PC-3 (cell line): Measurements from ENCODE around the gene EBF4. TPM values are rescaled to one million over a fixed set of nuclear protein-coding genes. Genes with fewer than 3 reads are reported as not detected.

ENCODE experiments used
- ATAC-seq: fragments of 200-7000 bp; cut with Tn5 transposase; 2 replicates; pipeline ENCODE4 v1.9.1; 2020; ENCODE audit warnings: mild to moderate bottlenecking, moderate library complexity
- Bru-seq: library from RNA; stranded (reverse); fragments of 400-500 nt; gene quantifications from one replicate; lab custom pipeline; 2021; lab: Mats Ljungman, UMichigan
- BruChase-seq, 2 experiments: library from RNA; stranded (reverse); fragments of 400-500 nt; gene quantifications; one replicate each; lab custom pipeline; 2021; lab: Mats Ljungman, UMichigan
- BruUV-seq: library from RNA; stranded (reverse); fragments of 400-500 nt; replicated peaks from 2 replicates; lab custom pipeline; 2021; lab: Mats Ljungman, UMichigan
- CTCF ChIA-PET: fragments of 300-600 bp; sonication (Branson Sonifier 250); formaldehyde crosslinking; loops from one replicate; lab custom pipeline; 2022; ENCODE audit warnings: antibody characterized with exemption; lab: Charles Lee
- POLR2A ChIA-PET: fragments of 300-600 bp; sonication (Branson Sonifier 250); formaldehyde crosslinking; loops from one replicate; lab custom pipeline; 2022; ENCODE audit warnings: antibody characterized with exemption; ENCODE audit not compliant: unreplicated experiment; lab: Charles Lee
- DNase-seq: peaks from one replicate; pipeline ENCODE4 v3.0.0-alpha.2; 2015
- H2AFZ ChIP-seq: fragments of 300-600 bp; sonication (generic); 2 replicates; pipeline ENCODE4 v1.6.0; 2016; ENCODE audit warnings: antibody characterized with exemption, low read length
- H3F3A ChIP-seq: fragments of 300-600 bp; sonication (generic); one replicate; pipeline ENCODE4 v1.6.0; 2017; ENCODE audit warnings: antibody characterized with exemption, low read length, control low read depth, mild to moderate bottlenecking; ENCODE audit not compliant: unreplicated experiment
- H3K27ac ChIP-seq: fragments of 300-600 bp; sonication (generic); 2 replicates; pipeline ENCODE4 v1.5.1; 2016; ENCODE audit warnings: mild to moderate bottlenecking, low read length
- H3K27me3 ChIP-seq: fragments of 300-600 bp; sonication (generic); 2 replicates; pipeline ENCODE4 v1.6.1; 2016; ENCODE audit warnings: low read length, mixed read lengths
- H3K36me3 ChIP-seq: fragments of 300-600 bp; sonication (generic); 2 replicates; pipeline ENCODE4 v1.6.1; 2016; ENCODE audit warnings: low read depth, mixed run types, low read length, mixed read lengths
- H3K4me1 ChIP-seq: fragments of 300-600 bp; sonication (generic); 2 replicates; pipeline ENCODE4 v1.5.1; 2016; ENCODE audit warnings: low read length; ENCODE audit not compliant: insufficient read depth
- H3K4me2 ChIP-seq: fragments of 300-600 bp; sonication (generic); 2 replicates; pipeline ENCODE4 v1.6.0; 2016; ENCODE audit warnings: low read length
- H3K4me3 ChIP-seq: fragments of 300-600 bp; sonication (generic); 2 replicates; pipeline ENCODE4 v1.5.1; 2016; ENCODE audit warnings: mild to moderate bottlenecking, low read length, mixed read lengths
- H3K79me2 ChIP-seq: fragments of 300-600 bp; sonication (generic); 2 replicates; pipeline ENCODE4 v1.6.1; 2017; ENCODE audit warnings: low read length, mixed read lengths
- H3K9ac ChIP-seq: fragments of 300-600 bp; sonication (generic); 2 replicates; pipeline ENCODE4 v1.6.0; 2016; ENCODE audit warnings: mild to moderate bottlenecking, low read length
- H3K9me2 ChIP-seq: fragments of 300-600 bp; sonication (generic); replicated peaks from 2 replicates; pipeline ENCODE4 v1.6.1; 2016; ENCODE audit warnings: mixed run types, low read length, mixed read lengths
- H3K9me3 ChIP-seq: fragments of 300-600 bp; sonication (generic); 2 replicates; pipeline ENCODE4 v1.6.1; 2016; ENCODE audit warnings: low read length, mixed read lengths
- H4K20me1 ChIP-seq: fragments of 300-600 bp; sonication (generic); 2 replicates; pipeline ENCODE4 v1.6.1; 2016; ENCODE audit warnings: low read length, mixed read lengths
- EZH2 ChIP-seq: fragments of 300-600 bp; sonication (generic); IDR thresholded peaks from one replicate; pipeline ENCODE4 v1.6.1; 2017; ENCODE audit warnings: antibody characterized with exemption, mild to moderate bottlenecking, low read length; ENCODE audit not compliant: unreplicated experiment
- EZH2phosphoT487 ChIP-seq: fragments of 300-600 bp; sonication (generic); IDR thresholded peaks from 2 replicates; pipeline ENCODE4 v1.6.1; 2018; ENCODE audit warnings: mild to moderate bottlenecking, antibody characterized with exemption, low read length, borderline replicate concordance
- intact Hi-C: fragments of 100-400 bp; cut with micrococcal nuclease; formaldehyde crosslinking; loops from 2 replicates; pipeline ENCODE4 v1.9.0; 2023
- long read RNA-seq: library from polyadenylated mRNA; unstranded; transcript quantifications from one replicate; pipeline ENCODE4 v2.0.0, GENCODE V29; 2021; ENCODE audit not compliant: unreplicated experiment
- total RNA-seq: library from RNA; depleted of rRNA; stranded (reverse); fragments of >200 nt; gene quantifications from 2 replicates; pipeline ENCODE4 v1.2.3, GENCODE V29; 2014; rRNA removed
- TF ChIP-seq, protein P1 (sequence below): fragments of 300-600 bp; sonication (generic); conservative IDR thresholded peaks from 2 replicates; pipeline ENCODE4 v1.5.1; 2017; ENCODE audit warnings: antibody characterized with exemption, low read depth, mild to moderate bottlenecking, low read length

Gene EBF4, protein sequence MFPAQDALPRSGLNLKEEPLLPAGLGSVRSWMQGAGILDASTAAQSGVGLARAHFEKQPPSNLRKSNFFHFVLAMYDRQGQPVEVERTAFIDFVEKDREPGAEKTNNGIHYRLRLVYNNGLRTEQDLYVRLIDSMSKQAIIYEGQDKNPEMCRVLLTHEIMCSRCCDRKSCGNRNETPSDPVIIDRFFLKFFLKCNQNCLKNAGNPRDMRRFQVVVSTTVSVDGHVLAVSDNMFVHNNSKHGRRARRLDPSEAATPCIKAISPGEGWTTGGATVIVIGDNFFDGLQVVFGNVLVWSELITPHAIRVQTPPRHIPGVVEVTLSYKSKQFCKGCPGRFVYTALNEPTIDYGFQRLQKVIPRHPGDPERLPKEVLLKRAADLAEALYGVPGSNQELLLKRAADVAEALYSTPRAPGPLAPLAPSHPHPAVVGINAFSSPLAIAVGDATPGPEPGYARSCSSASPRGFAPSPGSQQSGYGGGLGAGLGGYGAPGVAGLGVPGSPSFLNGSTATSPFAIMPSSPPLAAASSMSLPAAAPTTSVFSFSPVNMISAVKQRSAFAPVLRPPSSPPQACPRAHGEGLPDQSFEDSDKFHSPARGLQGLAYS
- total RNA-seq, result 0.98 and 1.8 TPM in 2 replicates
- percentile 26 among the genes with signal in this experiment for Bru-seq, nascent RNA
- percentile 24 among the genes with signal in this experiment for BruChase-seq, experiment 1, labeled RNA remaining after a 6-hour chase
- BruChase-seq, experiment 2, labeled RNA remaining after a 2-hour chase, result percentile 25 among the genes with signal in this experiment
- long read RNA-seq, partial matches to known transcripts, result 2 of 6 reads
- long read RNA-seq, other reads (novel, unspliced or antisense), result 4 of 6 reads

DNA sequence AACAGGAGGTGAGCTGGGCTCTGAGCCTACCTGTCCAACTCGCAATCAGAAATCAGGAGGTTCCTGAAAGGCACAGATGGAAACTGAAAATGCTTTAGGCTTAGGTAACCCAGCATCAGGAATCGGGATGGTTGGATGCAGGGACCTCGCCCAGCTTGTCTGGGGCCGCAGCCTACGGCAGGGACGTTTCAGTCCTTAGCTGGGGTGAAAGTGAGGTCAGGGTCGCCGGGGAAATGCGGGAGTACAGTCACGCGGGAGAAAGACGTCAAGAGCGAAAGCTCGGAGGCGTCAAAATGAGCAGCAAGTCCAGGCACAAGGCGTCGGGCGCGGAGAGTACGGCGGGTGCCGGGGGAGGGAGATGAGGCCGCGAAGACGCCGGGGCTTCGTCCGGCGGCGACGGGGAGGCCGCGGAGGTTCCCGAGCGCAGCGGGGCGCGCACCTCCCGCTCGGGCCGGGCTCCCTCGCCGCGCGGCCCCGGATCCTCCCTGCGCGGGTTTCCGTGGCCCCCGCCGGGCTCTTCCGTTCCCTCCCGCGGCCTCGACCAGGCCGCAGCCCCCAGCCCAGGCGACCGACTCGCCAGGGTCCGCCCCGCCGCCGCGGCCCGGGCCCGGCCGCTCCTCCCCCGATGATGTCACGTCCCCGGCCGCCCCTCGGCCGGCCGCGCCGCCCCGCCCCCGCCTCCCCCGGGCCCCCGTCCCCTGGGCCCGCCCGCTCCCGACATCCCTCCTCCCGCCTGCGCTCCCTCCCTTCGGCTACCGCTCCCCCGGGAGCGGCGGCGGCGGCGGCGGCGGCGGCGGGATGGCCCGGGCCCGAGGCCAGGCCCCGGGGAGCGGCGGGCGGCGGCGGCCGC is at the start of gene EBF4:
Gene EBF4 (plus strand): TSS at position 745 of the 850 bp plus-strand sequence. CDS start 866 bp downstream, outside the sequence.
- Histone ChIP-seq H3K9ac (no peak within 1 kb of the TSS), H3F3A (no peaks in the 10 kb centered on the region), H3K27ac (no peak within 1 kb of the TSS), H3K79me2 (no peaks in the 10 kb centered on the region), H3K9me3 (no peaks in the 10 kb centered on the region), H3K9me2 (no peaks in the 10 kb centered on the region), H3K4me2 (peak within 1 kb of the TSS; percentile 78), H3K4me1 (peaks cover 3% of the 10 kb centered on the region; the same call in 1 of the 2 replicates), H3K4me3 (peak within 1 kb of the TSS; percentile 53), H4K20me1 (no peaks in the 10 kb centered on the region), H3K27me3 (peaks cover 45% of the 10 kb centered on the region), H3K36me3 (no peaks in the 10 kb centered on the region), H2AFZ (peak within 1 kb of the TSS; percentile 78)
- CTCF ChIA-PET, result no interaction called here
- POLR2A ChIA-PET, result no interaction called here
- DNase-seq, result no peak
- ATAC-seq, result peak; percentile 19
- intact Hi-C loops, result no loop called here
- TF ChIP-seq, protein P1, sequence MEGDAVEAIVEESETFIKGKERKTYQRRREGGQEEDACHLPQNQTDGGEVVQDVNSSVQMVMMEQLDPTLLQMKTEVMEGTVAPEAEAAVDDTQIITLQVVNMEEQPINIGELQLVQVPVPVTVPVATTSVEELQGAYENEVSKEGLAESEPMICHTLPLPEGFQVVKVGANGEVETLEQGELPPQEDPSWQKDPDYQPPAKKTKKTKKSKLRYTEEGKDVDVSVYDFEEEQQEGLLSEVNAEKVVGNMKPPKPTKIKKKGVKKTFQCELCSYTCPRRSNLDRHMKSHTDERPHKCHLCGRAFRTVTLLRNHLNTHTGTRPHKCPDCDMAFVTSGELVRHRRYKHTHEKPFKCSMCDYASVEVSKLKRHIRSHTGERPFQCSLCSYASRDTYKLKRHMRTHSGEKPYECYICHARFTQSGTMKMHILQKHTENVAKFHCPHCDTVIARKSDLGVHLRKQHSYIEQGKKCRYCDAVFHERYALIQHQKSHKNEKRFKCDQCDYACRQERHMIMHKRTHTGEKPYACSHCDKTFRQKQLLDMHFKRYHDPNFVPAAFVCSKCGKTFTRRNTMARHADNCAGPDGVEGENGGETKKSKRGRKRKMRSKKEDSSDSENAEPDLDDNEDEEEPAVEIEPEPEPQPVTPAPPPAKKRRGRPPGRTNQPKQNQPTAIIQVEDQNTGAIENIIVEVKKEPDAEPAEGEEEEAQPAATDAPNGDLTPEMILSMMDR, result no peak
- TF ChIP-seq EZH2phosphoT487, result peak; percentile 70; the same call in 1 of the 2 replicates
- peak; percentile 93 for TF ChIP-seq EZH2
- BruUV-seq, result no TSS peak

DNA sequence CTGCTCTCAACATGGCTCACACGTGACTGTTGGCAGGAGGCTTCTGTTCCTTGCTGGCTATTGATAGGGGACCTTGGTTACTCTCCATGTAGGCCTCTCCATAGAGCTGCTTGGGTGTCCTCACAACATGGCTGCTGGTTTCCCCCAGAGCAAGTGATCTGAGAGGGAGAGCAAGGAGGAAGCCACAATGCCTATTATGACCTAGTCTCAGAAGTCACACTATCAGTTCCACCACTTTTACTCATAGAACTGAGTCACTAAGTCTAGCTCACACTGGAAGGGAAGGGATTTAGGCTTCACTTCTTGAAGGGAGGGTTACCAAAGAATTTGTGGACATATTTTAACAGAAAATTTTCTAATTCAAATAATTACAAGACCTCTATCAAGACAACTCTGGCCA is 48.9 kb upstream of the EBF4 start:
- Histone ChIP-seq H3F3A (peaks cover 4% of the 10 kb centered on the region), H3K9ac (no peak overlapping the region), H3K4me3 (no peak overlapping the region), H3K9me3 (no peaks in the 10 kb centered on the region), H3K79me2 (no peaks in the 10 kb centered on the region), H3K36me3 (no peaks in the 10 kb centered on the region), H4K20me1 (no peaks in the 10 kb centered on the region), H3K27me3 (no peaks in the 10 kb centered on the region), H3K9me2 (no peaks in the 10 kb centered on the region), H3K27ac (no peak overlapping the region), H3K4me1 (no peaks in the 10 kb centered on the region), H2AFZ (no peak overlapping the region), H3K4me2 (no peak overlapping the region)
- DNase-seq, result no peak
- BruUV-seq, result no TSS peak
- CTCF ChIA-PET, result no interaction called here
- ATAC-seq, result no peak
- intact Hi-C loops, result no loop called here
- POLR2A ChIA-PET, result no interaction called here
- no peak for TF ChIP-seq EZH2phosphoT487
- no peak for TF ChIP-seq EZH2
- TF ChIP-seq, protein P1, result no peak
